Hematopoietic multipotent progenitor cell (in vitro differentiated cells): ENCODE results near the gene CHD9NB. TPM values are rescaled to one million over a fixed set of nuclear protein-coding genes. Genes with fewer than 3 reads are reported as not detected.
"Not testable (repeated sequence)": the region's sequence is repeated elsewhere in the genome, so short reads cannot be mapped to it uniquely, and the experiment has no call there.

Source experiments
- DNase-seq, 3 donors: peaks; one replicate each; pipeline ENCODE4 v3.0.0-alpha.2; 2011 to 2015; ENCODE audit warnings: low read depth in 2 of 3, low spot score in 2 of 3
- total RNA-seq: library from RNA; depleted of rRNA; stranded (reverse); fragments of >200 nt; gene quantifications from one replicate; pipeline ENCODE4 v1.2.3, GENCODE V29; 2012

CHD9NB gene
- total RNA-seq, 1 donor, result not detected

- DNase-seq, result no peak
Measured at GRCh38 chr16:53084746-53085334, 32.1 kb upstream of the CHD9NB start.

GRCh38 chr16:53084141-53084541 is 31.4 kb upstream of the CHD9NB start:
- no peak for DNase-seq

GRCh38 chr16:53083119-53083518 is 30.4 kb upstream of the CHD9NB start:
- DNase-seq, result no peak

- DNase-seq, result no peak
Measured at GRCh38 chr16:53082509-53082908, 29.8 kb upstream of the CHD9NB start.

- DNase-seq, result no peak
Measured at GRCh38 chr16:53081686-53082407, 29.1 kb upstream of the CHD9NB start.

- no peak for DNase-seq
Measured at GRCh38 chr16:53081032-53081424, 28.3 kb upstream of the CHD9NB start.

GRCh38 chr16:53080345-53081031 is 27.8 kb upstream of the CHD9NB start:
- DNase-seq, result no peak

GRCh38 chr16:53078765-53079485 is 26.2 kb upstream of the CHD9NB start:
- peak in 1 of 3 donors; percentile 40 for DNase-seq

- no peak for DNase-seq
Measured at GRCh38 chr16:53078247-53078646, 25.6 kb upstream of the CHD9NB start.

GRCh38 chr16:53075461-53075860 is 22.8 kb upstream of the CHD9NB start:
- DNase-seq, result not testable (repeated sequence)

- DNase-seq, result not testable (repeated sequence)
Measured at GRCh38 chr16:53074296-53074695, 21.6 kb upstream of the CHD9NB start.

GRCh38 chr16:53073022-53073421 is 20.3 kb upstream of the CHD9NB start:
- no peak for DNase-seq

- DNase-seq, result peak in 2 of 3 donors; percentile 40 to 67
Measured at GRCh38 chr16:53071748-53072301, 19.1 kb upstream of the CHD9NB start.

- DNase-seq, result no peak
Measured at GRCh38 chr16:53069772-53070171, 17.1 kb upstream of the CHD9NB start.

GRCh38 chr16:53068423-53068833 is 15.7 kb upstream of the CHD9NB start:
- no peak for DNase-seq

GRCh38 chr16:53067675-53068074 is 15.0 kb upstream of the CHD9NB start:
- no peak for DNase-seq

GRCh38 chr16:53065461-53066061 is 12.9 kb upstream of the CHD9NB start:
- DNase-seq, result no peak

GRCh38 chr16:53064081-53064578 is 11.4 kb upstream of the CHD9NB start:
- DNase-seq, result no peak

GRCh38 chr16:53061701-53062159 is 9.0 kb upstream of the CHD9NB start:
- DNase-seq, result peak in 2 of 3 donors; percentile 22 to 30

- no peak for DNase-seq
Measured at GRCh38 chr16:53061256-53061655, 8.6 kb upstream of the CHD9NB start.
